Islet precursor cell (in vitro differentiated cells): Measurements from ENCODE around the gene ANO9.

Experiments used
- DNase-seq: peaks from one replicate; pipeline ENCODE4 v3.0.0-alpha.2; 2018

Gene ANO9

GRCh38 chr11:380996-381395 lies 60.8 kb downstream of the ANO9 start:
- no peak for DNase-seq

GRCh38 chr11:380491-380890 lies 61.3 kb downstream of the ANO9 start:
- no peak for DNase-seq

- no peak for DNase-seq
Observed at GRCh38 chr11:380095-380480, 61.7 kb downstream of the ANO9 start.

- DNase-seq = no peak
Observed at GRCh38 chr11:379205-380094, 62.4 kb downstream of the ANO9 start.

GRCh38 chr11:377883-378500 lies 63.8 kb downstream of the ANO9 start:
- DNase-seq = no peak

GRCh38 chr11:377174-377865 lies 64.5 kb downstream of the ANO9 start:
- no peak for DNase-seq

- DNase-seq = no peak
Observed at GRCh38 chr11:376531-377173, 65.2 kb downstream of the ANO9 start.

- no peak for DNase-seq
Observed at GRCh38 chr11:375065-376025, 66.5 kb downstream of the ANO9 start.

- peak; percentile 88 for DNase-seq
Observed at GRCh38 chr11:373716-374551, 67.9 kb downstream of the ANO9 start.

GRCh38 chr11:372809-373715 lies 68.7 kb downstream of the ANO9 start:
- DNase-seq = no peak

- DNase-seq = no peak
Observed at GRCh38 chr11:371716-372590, 69.9 kb downstream of the ANO9 start.

- DNase-seq = no peak
Observed at GRCh38 chr11:371051-371450, 70.8 kb downstream of the ANO9 start.

GRCh38 chr11:370070-370941 lies 71.5 kb downstream of the ANO9 start:
- no peak for DNase-seq

GRCh38 chr11:369336-370018 lies 72.3 kb downstream of the ANO9 start, which contains the start of gene B4GALNT4:
B4GALNT4 (plus strand) TSS chr11:369499; CDS start chr11:369804, 305 bp downstream.
- DNase-seq = no peak

GRCh38 chr11:368414-369335 lies 73.1 kb downstream of the ANO9 start:
- peak; percentile 75 for DNase-seq

- DNase-seq = no peak
Observed at GRCh38 chr11:367956-368413, 73.8 kb downstream of the ANO9 start.
